Measurements from ENCODE around the gene LRRC58.
A peak's percentile ranks its signal among the peaks of the same experiment; 100 is the strongest.

The LRRC58 gene

GRCh38 chr3:120348991-120349854 is at the start of gene LRRC58:
Gene LRRC58, minus strand, starts transcription at chr3:120349354. Its CDS starts 111 bp downstream, at chr3:120349243.
- no peaks in the 10 kb centered on the region for H3K36me3 ChIP-seq
- H3K4me3 ChIP-seq = peak within 1 kb of the TSS; percentile 65 to 87
- peak; percentile 89 to 95 for DNase-seq
- TF ChIP-seq, protein P1, sequence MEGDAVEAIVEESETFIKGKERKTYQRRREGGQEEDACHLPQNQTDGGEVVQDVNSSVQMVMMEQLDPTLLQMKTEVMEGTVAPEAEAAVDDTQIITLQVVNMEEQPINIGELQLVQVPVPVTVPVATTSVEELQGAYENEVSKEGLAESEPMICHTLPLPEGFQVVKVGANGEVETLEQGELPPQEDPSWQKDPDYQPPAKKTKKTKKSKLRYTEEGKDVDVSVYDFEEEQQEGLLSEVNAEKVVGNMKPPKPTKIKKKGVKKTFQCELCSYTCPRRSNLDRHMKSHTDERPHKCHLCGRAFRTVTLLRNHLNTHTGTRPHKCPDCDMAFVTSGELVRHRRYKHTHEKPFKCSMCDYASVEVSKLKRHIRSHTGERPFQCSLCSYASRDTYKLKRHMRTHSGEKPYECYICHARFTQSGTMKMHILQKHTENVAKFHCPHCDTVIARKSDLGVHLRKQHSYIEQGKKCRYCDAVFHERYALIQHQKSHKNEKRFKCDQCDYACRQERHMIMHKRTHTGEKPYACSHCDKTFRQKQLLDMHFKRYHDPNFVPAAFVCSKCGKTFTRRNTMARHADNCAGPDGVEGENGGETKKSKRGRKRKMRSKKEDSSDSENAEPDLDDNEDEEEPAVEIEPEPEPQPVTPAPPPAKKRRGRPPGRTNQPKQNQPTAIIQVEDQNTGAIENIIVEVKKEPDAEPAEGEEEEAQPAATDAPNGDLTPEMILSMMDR (IDR thresholded peaks at IDR 0.05) = no peak
- H3K27me3 ChIP-seq = no peaks in the 10 kb centered on the region
- intact Hi-C loops (cut with DNase I; ENCODE audit: low total_unique reads) = loop anchor here (5.0 to 10.0 kb wide), 2 partner anchors 68 to 146 kb away; no protein-coding TSS in a partner anchor
- peaks cover 0 to 26% (median 17%) of the 10 kb centered on the region in 4 donors for H3K4me1 ChIP-seq
- no peaks in the 10 kb centered on the region for H3K9me3 ChIP-seq
- H3K27ac ChIP-seq = peak within 1 kb of the TSS; percentile 88

GRCh38 chr3:120396469-120396868 is 47.3 kb upstream of the LRRC58 start:
- Histone ChIP-seq H3K36me3 (peaks cover 79 to 81% (median 81%) of the 10 kb centered on the region in 3 donors), H3K27ac (no peak overlapping the region), H3K4me3 (no peak overlapping the region), H3K9me3 (no peaks in the 10 kb centered on the region), H3K27me3 (no peaks in the 10 kb centered on the region), H3K4me1 (no peaks in the 10 kb centered on the region)
- DNase-seq = no peak
- intact Hi-C loops (cut with DNase I; ENCODE audit: low total_unique reads) = no loop called here
- TF ChIP-seq, protein P1 (IDR thresholded peaks at IDR 0.05) = no peak

GRCh38 chr3:120394347-120394746 is 45.2 kb upstream of the LRRC58 start:
- H3K36me3 ChIP-seq = peaks cover 58 to 60% (median 60%) of the 10 kb centered on the region in 3 donors
- H3K27me3 ChIP-seq = no peaks in the 10 kb centered on the region
- intact Hi-C loops (cut with DNase I; ENCODE audit: low total_unique reads) = no loop called here
- DNase-seq = no peak
- TF ChIP-seq, protein P1 (IDR thresholded peaks at IDR 0.05) = no peak
- no peak overlapping the region for H3K4me3 ChIP-seq
- no peak overlapping the region for H3K27ac ChIP-seq
- no peaks in the 10 kb centered on the region for H3K9me3 ChIP-seq
- H3K4me1 ChIP-seq = no peaks in the 10 kb centered on the region

GRCh38 chr3:120393761-120394160 is 44.6 kb upstream of the LRRC58 start:
- H3K27me3 ChIP-seq = no peaks in the 10 kb centered on the region
- H3K27ac ChIP-seq = no peak overlapping the region
- intact Hi-C loops (cut with DNase I; ENCODE audit: low total_unique reads) = no loop called here
- H3K9me3 ChIP-seq = no peaks in the 10 kb centered on the region
- TF ChIP-seq, protein P1 (IDR thresholded peaks at IDR 0.05) = no peak
- no peak overlapping the region for H3K4me3 ChIP-seq
- DNase-seq = no peak
- H3K36me3 ChIP-seq = peaks cover 52 to 54% (median 54%) of the 10 kb centered on the region in 3 donors
- H3K4me1 ChIP-seq = no peaks in the 10 kb centered on the region

GRCh38 chr3:120393243-120393642 is 44.1 kb upstream of the LRRC58 start:
- Histone ChIP-seq H3K9me3 (no peaks in the 10 kb centered on the region), H3K4me3 (no peak overlapping the region), H3K27ac (no peak overlapping the region), H3K27me3 (no peaks in the 10 kb centered on the region), H3K36me3 (peaks cover 47 to 49% (median 49%) of the 10 kb centered on the region in 3 donors), H3K4me1 (no peaks in the 10 kb centered on the region)
- TF ChIP-seq, protein P1 (IDR thresholded peaks at IDR 0.05) = no peak
- DNase-seq = no peak
- intact Hi-C loops (cut with DNase I; ENCODE audit: low total_unique reads) = no loop called here

All from tibial artery (tissue), 4 donors.